ENCODE measurements around the gene TFPT. TPM values are rescaled to one million over a fixed set of nuclear protein-coding genes. Genes with fewer than 3 reads are reported as not detected.
A peak's percentile ranks its signal among the peaks of the same experiment; 100 is the strongest.

TFPT gene
- total RNA-seq, 1 donor from 2014 or later: 39.6 TPM

DNA sequence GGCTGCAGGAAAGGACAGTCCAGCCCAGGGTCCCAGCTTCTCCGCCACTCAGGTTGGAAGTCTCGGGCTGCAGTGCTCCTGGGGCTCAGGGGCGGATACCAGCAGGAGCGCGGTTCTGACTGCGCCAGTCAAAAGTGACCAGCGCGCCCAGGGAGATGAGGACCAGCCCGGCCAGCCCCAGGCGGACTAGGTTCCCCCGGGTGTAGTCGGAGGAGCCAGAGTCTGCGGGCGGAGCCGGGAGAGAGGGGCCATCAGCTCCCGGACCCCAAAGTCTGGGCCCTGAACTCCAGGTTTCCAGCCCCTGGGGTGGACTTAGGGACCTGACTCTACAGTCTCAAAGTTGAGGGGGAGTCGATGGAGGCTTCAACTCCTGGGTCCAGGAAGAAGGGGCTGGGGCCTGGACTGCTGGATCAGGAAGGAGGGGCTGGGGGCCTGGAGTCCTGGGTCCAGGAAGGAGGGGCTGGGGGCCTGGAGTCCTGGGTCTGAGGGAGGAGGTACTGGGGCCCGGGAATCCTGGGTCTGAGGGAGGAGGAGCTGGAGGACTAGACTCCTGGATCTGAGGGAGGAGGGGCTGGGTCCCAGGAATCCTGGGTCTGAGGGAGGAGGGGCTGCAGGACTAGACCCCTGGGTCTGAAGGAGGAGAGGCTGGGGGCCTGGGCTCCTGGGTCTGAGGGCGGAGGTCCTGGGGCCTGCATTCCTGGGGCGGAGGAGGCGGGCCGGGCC lies 20.2 kb downstream of the TFPT start:
- TF ChIP-seq, protein P1, sequence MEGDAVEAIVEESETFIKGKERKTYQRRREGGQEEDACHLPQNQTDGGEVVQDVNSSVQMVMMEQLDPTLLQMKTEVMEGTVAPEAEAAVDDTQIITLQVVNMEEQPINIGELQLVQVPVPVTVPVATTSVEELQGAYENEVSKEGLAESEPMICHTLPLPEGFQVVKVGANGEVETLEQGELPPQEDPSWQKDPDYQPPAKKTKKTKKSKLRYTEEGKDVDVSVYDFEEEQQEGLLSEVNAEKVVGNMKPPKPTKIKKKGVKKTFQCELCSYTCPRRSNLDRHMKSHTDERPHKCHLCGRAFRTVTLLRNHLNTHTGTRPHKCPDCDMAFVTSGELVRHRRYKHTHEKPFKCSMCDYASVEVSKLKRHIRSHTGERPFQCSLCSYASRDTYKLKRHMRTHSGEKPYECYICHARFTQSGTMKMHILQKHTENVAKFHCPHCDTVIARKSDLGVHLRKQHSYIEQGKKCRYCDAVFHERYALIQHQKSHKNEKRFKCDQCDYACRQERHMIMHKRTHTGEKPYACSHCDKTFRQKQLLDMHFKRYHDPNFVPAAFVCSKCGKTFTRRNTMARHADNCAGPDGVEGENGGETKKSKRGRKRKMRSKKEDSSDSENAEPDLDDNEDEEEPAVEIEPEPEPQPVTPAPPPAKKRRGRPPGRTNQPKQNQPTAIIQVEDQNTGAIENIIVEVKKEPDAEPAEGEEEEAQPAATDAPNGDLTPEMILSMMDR (conservative IDR thresholded peaks at IDR 0.05; ENCODE audit: low read depth, low read length): no peak

DNA sequence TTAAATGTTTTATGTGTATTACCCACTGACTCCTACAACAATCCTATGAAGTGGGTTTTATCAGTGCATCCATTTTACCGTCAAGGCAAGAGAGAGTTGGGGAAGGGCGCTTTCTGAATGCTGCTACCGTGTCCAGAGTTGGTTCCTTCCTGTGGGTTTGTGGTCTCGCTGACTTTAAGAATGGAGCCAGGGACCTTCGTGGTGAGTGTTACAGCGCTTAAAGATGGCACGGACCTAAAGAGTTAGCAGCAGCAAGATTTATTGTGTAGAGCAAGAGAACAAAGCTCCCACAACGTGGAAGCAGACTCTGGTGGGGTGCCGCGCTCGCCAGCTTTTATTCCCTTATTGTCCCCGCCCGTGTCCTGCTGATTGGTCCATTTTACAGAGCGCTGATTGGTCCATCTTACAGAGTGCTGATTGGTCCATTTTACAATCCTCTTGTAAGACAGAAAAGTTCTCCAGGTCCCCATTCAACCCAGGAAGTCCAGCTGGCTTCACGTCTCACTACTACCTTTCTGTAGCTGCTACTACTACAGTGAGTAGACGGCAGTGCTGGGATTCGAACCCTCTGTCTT lies 20.9 kb downstream of the TFPT start:
- no peak overlapping the region for H3K4me3 ChIP-seq (ENCODE audit: low read depth, low read length)
- TF ChIP-seq, protein P1 (conservative IDR thresholded peaks at IDR 0.05; ENCODE audit: low read depth, low read length): no peak
- DNase-seq (ENCODE audit: low read depth): no peak

More for the DNA sequence above, 20.2 kb downstream of the TFPT start:
- peak overlapping the region; percentile 34 for H3K4me3 ChIP-seq (ENCODE audit: low read depth, low read length)
- no peak for DNase-seq (ENCODE audit: low read depth)

DNA sequence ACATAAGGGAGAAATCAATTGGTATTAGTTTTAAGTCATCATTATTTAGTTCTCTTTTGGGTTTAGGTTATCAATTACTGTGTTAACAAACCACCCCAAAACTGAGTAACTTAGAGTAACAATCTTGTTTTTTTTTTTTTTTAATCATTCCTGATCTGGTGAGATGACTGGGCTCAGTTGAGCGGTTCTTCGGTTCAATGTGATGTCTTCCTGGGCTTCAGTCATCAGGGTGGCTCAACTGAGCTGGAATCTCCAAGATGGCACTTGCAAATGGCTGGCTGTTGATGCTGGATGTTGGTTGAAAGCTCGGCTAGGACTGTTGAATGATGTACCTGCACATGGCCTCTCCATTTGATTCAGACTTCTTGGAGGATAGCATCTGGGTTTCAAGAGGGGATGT lies 31.0 kb downstream of the TFPT start:
- DNase-seq (ENCODE audit: low read depth): no peak
- no peak overlapping the region for H3K4me3 ChIP-seq (ENCODE audit: low read depth, low read length)
- TF ChIP-seq, protein P1 (conservative IDR thresholded peaks at IDR 0.05; ENCODE audit: low read depth, low read length): no peak

GRCh38 chr19:54081032-54081431 lies 34.4 kb downstream of the TFPT start, which contains the start of gene TARM1:
Gene TARM1, minus strand, starts transcription at chr19:54081365. Its CDS starts 25 bp downstream, at chr19:54081340.
- no peak for DNase-seq (ENCODE audit: low read depth)
- TF ChIP-seq, protein P1 (conservative IDR thresholded peaks at IDR 0.05; ENCODE audit: low read depth, low read length): no peak
- no peak within 1 kb of the TSS for H3K4me3 ChIP-seq (ENCODE audit: low read depth, low read length)

DNA sequence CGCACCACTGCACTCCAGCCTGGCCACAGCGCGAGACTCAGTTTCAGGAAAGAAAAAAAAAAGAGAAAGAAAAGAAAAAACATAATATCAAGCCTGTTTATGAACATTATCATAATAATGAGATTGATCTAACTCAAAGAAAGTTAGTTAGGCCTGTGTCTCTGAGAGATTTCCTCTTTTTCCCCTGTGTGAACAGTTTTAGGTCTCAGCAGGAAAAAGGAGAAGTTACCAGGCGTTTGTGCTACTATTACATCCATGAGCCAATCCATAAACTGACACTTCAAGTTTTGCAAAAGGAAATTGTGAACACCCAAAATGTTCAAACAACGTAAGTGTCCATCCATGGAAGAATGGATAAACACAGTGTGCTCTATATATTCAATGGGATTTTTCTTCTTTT lies 38.1 kb downstream of the TFPT start:
- H3K4me3 ChIP-seq (ENCODE audit: low read depth, low read length): no peak overlapping the region
- no peak for DNase-seq (ENCODE audit: low read depth)
- TF ChIP-seq, protein P1 (conservative IDR thresholded peaks at IDR 0.05; ENCODE audit: low read depth, low read length): no peak

DNA sequence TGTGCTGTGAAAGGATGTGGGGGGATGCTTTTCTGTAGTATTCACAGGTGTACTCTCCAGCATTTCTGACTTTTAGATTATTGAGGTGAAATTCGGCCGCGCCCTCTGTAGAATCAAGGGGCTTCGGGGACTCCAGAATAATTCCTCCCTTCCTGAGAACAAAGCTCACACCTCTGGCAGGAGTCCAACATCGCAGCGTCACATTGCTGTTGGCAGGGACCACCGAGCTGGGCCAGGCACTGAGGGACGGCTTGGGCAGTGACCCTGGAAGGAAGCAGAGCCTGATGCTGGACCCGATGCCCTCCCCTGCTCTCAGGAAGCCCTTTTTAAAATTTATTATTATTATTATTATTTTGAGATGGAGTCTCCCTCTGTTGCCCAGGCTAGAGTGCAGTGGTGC lies 40.6 kb downstream of the TFPT start:
- no peak overlapping the region for H3K4me3 ChIP-seq (ENCODE audit: low read depth, low read length)
- TF ChIP-seq, protein P1 (conservative IDR thresholded peaks at IDR 0.05; ENCODE audit: low read depth, low read length): no peak
- no peak for DNase-seq (ENCODE audit: low read depth)

Measured in epithelial cell of proximal tubule (primary cell).